Small intestine (tissue), 7 donors: ENCODE data around the gene IGSF21. TPM values are rescaled to one million over a fixed set of nuclear protein-coding genes. Genes with fewer than 3 reads are reported as not detected.
"Not testable (repeated sequence)": the region's sequence is repeated elsewhere in the genome, so short reads cannot be mapped to it uniquely, and the experiment has no call there.

ENCODE experiments used
- DNase-seq, 2 donors: peaks; one replicate each; pipeline versions ENCODE4 v3.0.0 to v3.0.0-alpha.2; 2013
- FAIRE-seq: peaks from 2 replicates; lab custom pipeline; 2012; peaks lifted over from hg19 to GRCh38; lab: Jason Lieb, UNC
- H3K27ac ChIP-seq, 3 donors: one replicate each; pipeline ENCODE4 v1.5.1; 2013; ENCODE audit warnings: low read length in 2 of 3, mild to moderate bottlenecking in 2 of 3, control low read depth in 1 of 3, inconsistent platforms in 1 of 3, low read depth in 1 of 3, moderate library complexity in 1 of 3
- H3K27me3 ChIP-seq, 3 donors: one replicate each; pipeline ENCODE4 v1.6.1; 2013; ENCODE audit warnings: low read length in 3 of 3, inconsistent platforms in 1 of 3; ENCODE audit not compliant: control insufficient read depth in 3 of 3, insufficient read depth in 3 of 3
- H3K36me3 ChIP-seq, 3 donors: one replicate each; pipeline ENCODE4 v1.6.1; 2013; ENCODE audit warnings: low read length in 3 of 3, inconsistent platforms in 1 of 3, low read depth in 1 of 3, mild to moderate bottlenecking in 1 of 3, moderate library complexity in 1 of 3; ENCODE audit not compliant: control insufficient read depth in 3 of 3, insufficient read depth in 2 of 3
- H3K4me1 ChIP-seq, 3 donors: one replicate each; pipeline ENCODE4 v1.6.1; 2013; ENCODE audit warnings: low read length in 2 of 3, inconsistent platforms in 1 of 3, low read depth in 1 of 3, mild to moderate bottlenecking in 1 of 3, moderate library complexity in 1 of 3; ENCODE audit not compliant: control insufficient read depth in 3 of 3, insufficient read depth in 2 of 3
- H3K4me3 ChIP-seq, 3 donors: one replicate each; pipeline ENCODE4 v1.5.1; 2013; ENCODE audit warnings: low read length in 3 of 3, control low read depth in 1 of 3, inconsistent platforms in 1 of 3, low read depth in 1 of 3, mild to moderate bottlenecking in 1 of 3, moderate library complexity in 1 of 3
- H3K9me3 ChIP-seq, 2 donors: one replicate each; pipeline ENCODE4 v1.6.1; 2013; ENCODE audit warnings: low read depth in 1 of 2, low read length in 1 of 2; ENCODE audit not compliant: control insufficient read depth in 2 of 2, insufficient read depth in 1 of 2
- WGBS, 3 donors: extraction: QIAGEN DNeasy Blood & Tissue Kit; methylation state at CpG; one replicate each; pipeline ENCODE4 v1.1.7; 2013; 5-methylcytosine and 5-hydroxymethylcytosine counted together
- polyA plus RNA-seq, 4 donors: library from polyadenylated mRNA; stranded (reverse) in 3 of 4; unstranded in 1 of 4; fragments of 200-250 nt in 3 of 4; fragments of 120-200 nt in 1 of 4; gene quantifications; one replicate each; pipeline versions ENCODE4 v1.2.1 to v1.2.3, GENCODE V29; 2013
- donor health status: healthy with polysubstance abuse.
- donor health status: control.
- donor health status: control.
- donor health status: Bipolar disorder and iron deficiency.
- donor health status: healthy.

Gene IGSF21
- polyA plus RNA-seq, 4 donors: 0.18 to 0.38 TPM; not detected in 2

GRCh38 chr1:18353992-18354391 lies 246.4 kb downstream of the IGSF21 start:
- no peak for DNase-seq
- Histone ChIP-seq H3K4me3 (no peak overlapping the region), H3K27ac (no peak overlapping the region), H3K36me3 (no peaks in the 10 kb centered on the region), H3K9me3 (no peaks in the 10 kb centered on the region), H3K27me3 (peaks cover 0 to 12% (median 0%) of the 10 kb centered on the region in 3 donors), H3K4me1 (no peaks in the 10 kb centered on the region)
- WGBS, 3 donors: 70 to 80% (median 79%) methylated on average over 2 of the region's 2 CpGs
- no peak for FAIRE-seq

GRCh38 chr1:18354612-18355011 lies 247.0 kb downstream of the IGSF21 start:
- Histone ChIP-seq H3K4me1 (no peaks in the 10 kb centered on the region), H3K27ac (no peak overlapping the region), H3K36me3 (no peaks in the 10 kb centered on the region), H3K4me3 (no peak overlapping the region), H3K27me3 (peaks cover 0 to 12% (median 0%) of the 10 kb centered on the region in 3 donors), H3K9me3 (no peaks in the 10 kb centered on the region)
- DNase-seq (no peak), FAIRE-seq (no peak)
- WGBS, 3 donors: 7 to 13% (median 10%) methylated on average over 3 of the region's 3 CpGs

GRCh38 chr1:18357622-18358230 lies 250.1 kb downstream of the IGSF21 start:
- FAIRE-seq (no peak), DNase-seq (no peak)
- Histone ChIP-seq H3K9me3 (no peaks in the 10 kb centered on the region), H3K36me3 (no peaks in the 10 kb centered on the region), H3K4me1 (no peaks in the 10 kb centered on the region), H3K27ac (no peak overlapping the region), H3K4me3 (no peak overlapping the region), H3K27me3 (peaks cover 0 to 6% (median 0%) of the 10 kb centered on the region in 3 donors)
- 50 to 67% (median 60%) methylated on average over 9 of the region's 9 CpGs for WGBS, 3 donors

- Histone ChIP-seq H3K4me3 (no peak overlapping the region), H3K36me3 (no peaks in the 10 kb centered on the region), H3K27ac (no peak overlapping the region), H3K27me3 (peaks cover 0 to 4% (median 0%) of the 10 kb centered on the region in 3 donors), H3K9me3 (no peaks in the 10 kb centered on the region), H3K4me1 (no peaks in the 10 kb centered on the region)
- FAIRE-seq (no peak), DNase-seq (no peak)
- WGBS, 3 donors: 42 to 66% (median 62%) methylated on average over 1 of the region's 1 CpG
Observed at GRCh38 chr1:18358600-18358999, 251.0 kb downstream of the IGSF21 start.

- no peaks in the 10 kb centered on the region for H3K4me1 ChIP-seq
- 69 to 76% (median 71%) methylated on average over 7 of the region's 7 CpGs for WGBS, 3 donors
- DNase-seq (no peak), FAIRE-seq (no peak)
- no peaks in the 10 kb centered on the region for H3K36me3 ChIP-seq
- H3K9me3 ChIP-seq: no peaks in the 10 kb centered on the region
- no peaks in the 10 kb centered on the region for H3K27me3 ChIP-seq
- no peak overlapping the region for H3K27ac ChIP-seq
- no peak overlapping the region for H3K4me3 ChIP-seq
Observed at GRCh38 chr1:18360251-18360650, 252.7 kb downstream of the IGSF21 start.

- no peaks in the 10 kb centered on the region for H3K36me3 ChIP-seq
- no peak overlapping the region for H3K4me3 ChIP-seq
- H3K4me1 ChIP-seq: no peaks in the 10 kb centered on the region
- no peak for DNase-seq
- no peak overlapping the region for H3K27ac ChIP-seq
- no peaks in the 10 kb centered on the region for H3K27me3 ChIP-seq
- no peaks in the 10 kb centered on the region for H3K9me3 ChIP-seq
- 60 to 72% (median 63%) methylated on average over 9 of the region's 9 CpGs for whole genome bisulfite sequencing, 3 donors
- FAIRE-seq: no peak
Observed at GRCh38 chr1:18362150-18362549, 254.6 kb downstream of the IGSF21 start.

GRCh38 chr1:18363436-18363835 lies 255.8 kb downstream of the IGSF21 start:
- H3K36me3 ChIP-seq: no peaks in the 10 kb centered on the region
- no peak overlapping the region for H3K4me3 ChIP-seq
- no peak overlapping the region for H3K27ac ChIP-seq
- WGBS, 3 donors: 78 to 91% (median 81%) methylated on average over 2 to 3 of the region's 3 CpGs
- H3K27me3 ChIP-seq: no peaks in the 10 kb centered on the region
- H3K4me1 ChIP-seq: no peaks in the 10 kb centered on the region
- DNase-seq (no peak), FAIRE-seq (no peak)
- H3K9me3 ChIP-seq: no peaks in the 10 kb centered on the region

GRCh38 chr1:18365099-18365705 lies 257.6 kb downstream of the IGSF21 start:
- Histone ChIP-seq H3K27ac (no peak overlapping the region), H3K27me3 (no peaks in the 10 kb centered on the region), H3K36me3 (no peaks in the 10 kb centered on the region), H3K4me3 (no peak overlapping the region), H3K9me3 (no peaks in the 10 kb centered on the region), H3K4me1 (no peaks in the 10 kb centered on the region)
- 84 to 86% (median 86%) methylated on average over 31 of the region's 31 CpGs for WGBS, 3 donors
- DNase-seq: no peak
- no peak for FAIRE-seq

- H3K4me3 ChIP-seq, H3K27ac ChIP-seq, FAIRE-seq, DNase-seq, H3K4me1 ChIP-seq, H3K27me3 ChIP-seq, H3K36me3 ChIP-seq, H3K9me3 ChIP-seq: not testable (repeated sequence)
Observed at GRCh38 chr1:18372505-18372904, 264.9 kb downstream of the IGSF21 start.
